IPS DF 6.9 (cell line): ENCODE data around the gene MOV10L1.

Source experiments
- DNase-seq: peaks from one replicate; pipeline ENCODE4 v3.0.0-alpha.2; 2013; ENCODE audit warnings: low read depth, low spot score
- H3K27ac ChIP-seq: one replicate; pipeline ENCODE4 v1.5.1; 2013; ENCODE audit warnings: low read length, control low read depth
- H3K27me3 ChIP-seq: 2 replicates; pipeline ENCODE4 v1.6.1; 2013; ENCODE audit warnings: mild to moderate bottlenecking, low read length; ENCODE audit not compliant: control insufficient read depth, insufficient read depth
- H3K36me3 ChIP-seq: 2 replicates; pipeline ENCODE4 v1.6.1; 2013; ENCODE audit warnings: low read length; ENCODE audit not compliant: control insufficient read depth, insufficient read depth
- H3K4me1 ChIP-seq: 2 replicates; pipeline ENCODE4 v1.6.1; 2013; ENCODE audit warnings: low read length; ENCODE audit not compliant: control insufficient read depth, insufficient read depth
- H3K4me3 ChIP-seq: 2 replicates; pipeline ENCODE4 v1.5.1; 2013; ENCODE audit warnings: mild to moderate bottlenecking, low read length
- H3K9me3 ChIP-seq: 2 replicates; pipeline ENCODE4 v1.6.1; 2013; ENCODE audit warnings: low read length, inconsistent platforms; ENCODE audit not compliant: control insufficient read depth, insufficient read depth
- WGBS: extraction: QIAGEN DNeasy Blood & Tissue Kit; methylation state at CpG from one replicate; pipeline ENCODE4 v1.1.7; 2013; ENCODE audit warnings: mixed read lengths, missing lambda C conversion rate; ENCODE audit not compliant: insufficient read length, insufficient coverage; 5-methylcytosine and 5-hydroxymethylcytosine counted together

Gene MOV10L1

GRCh38 chr22:50178471-50178864 is 88.7 kb downstream of the MOV10L1 start:
- no peak for DNase-seq
- no peaks in the 10 kb centered on the region for H3K27me3 ChIP-seq

DNA sequence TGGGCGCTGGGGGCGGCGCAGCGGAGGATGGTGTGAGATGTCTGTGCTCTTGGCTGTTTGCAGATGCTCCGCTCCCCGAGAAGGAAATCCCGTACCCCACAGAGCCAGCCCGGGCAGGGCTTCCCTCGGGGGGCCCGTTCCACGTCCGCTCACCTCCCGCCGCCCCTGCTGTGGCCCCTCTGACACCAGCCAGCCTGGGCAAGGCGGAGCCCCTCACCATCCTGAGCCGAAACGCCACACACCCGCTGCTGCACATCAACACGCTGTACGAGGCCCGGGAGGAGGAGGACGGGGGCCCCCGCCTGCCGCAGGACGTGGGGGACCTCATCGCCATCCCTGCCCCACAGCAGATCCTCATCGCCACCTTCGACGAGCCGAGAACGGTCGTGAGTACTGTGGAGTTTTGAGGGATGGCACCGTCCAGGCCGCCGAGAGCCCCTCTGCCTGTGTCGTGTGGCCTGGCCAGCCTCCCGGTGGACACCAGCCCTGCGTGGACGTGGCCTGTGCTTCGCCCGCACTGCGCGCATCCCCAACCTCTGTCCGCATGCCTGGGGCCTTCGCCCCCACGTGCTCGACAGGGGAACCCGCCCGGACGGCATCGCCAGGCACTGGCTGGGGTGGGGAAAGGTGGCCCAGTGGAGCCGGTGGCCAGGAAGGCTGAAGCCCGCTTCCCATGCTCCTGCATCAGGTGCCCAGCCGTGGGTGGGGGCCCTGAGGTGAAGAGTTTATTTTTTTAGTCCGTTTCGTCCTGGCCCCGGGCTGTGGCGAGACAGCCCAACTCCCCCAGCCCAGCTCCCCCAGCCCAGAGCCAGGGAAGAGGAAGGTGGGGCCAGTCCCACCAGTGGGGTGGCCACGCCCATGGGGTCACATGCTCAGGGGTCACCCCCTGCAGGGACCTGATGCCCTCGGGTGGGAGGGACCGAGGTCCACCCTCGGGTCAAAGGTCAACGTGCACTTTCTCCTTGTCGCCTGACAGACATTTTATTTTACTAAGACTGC is 89.4 kb downstream of the MOV10L1 start:
- Histone ChIP-seq H3K4me3 (no peak overlapping the region), H3K4me1 (peaks cover 6% of the 10 kb centered on the region), H3K27ac (no peak overlapping the region), H3K36me3 (no peaks in the 10 kb centered on the region; the same call in 1 of the 2 replicates), H3K27me3 (no peaks in the 10 kb centered on the region), H3K9me3 (no peaks in the 10 kb centered on the region)
- no peak for DNase-seq
- no CpG with 5 or more reads among the region's 64 CpGs for WGBS

More at GRCh38 chr22:50178471-50178864, 88.7 kb downstream of the MOV10L1 start:
- H3K9me3 ChIP-seq: no peaks in the 10 kb centered on the region
- peaks cover 5% of the 10 kb centered on the region for H3K4me1 ChIP-seq
- WGBS: no CpG with 5 or more reads among the region's 22 CpGs
- H3K27ac ChIP-seq: no peak overlapping the region
- H3K4me3 ChIP-seq: no peak overlapping the region
- H3K36me3 ChIP-seq: no peaks in the 10 kb centered on the region; the same call in 1 of the 2 replicates

- no peak overlapping the region for H3K4me3 ChIP-seq
- no peak overlapping the region for H3K27ac ChIP-seq
- no peaks in the 10 kb centered on the region for H3K9me3 ChIP-seq
- no peaks in the 10 kb centered on the region for H3K27me3 ChIP-seq
- DNase-seq: no peak
- 100% methylated on average over 5 of the region's 39 CpGs for WGBS
- peaks cover 8% of the 10 kb centered on the region for H3K4me1 ChIP-seq
- H3K36me3 ChIP-seq: no peaks in the 10 kb centered on the region; the same call in 1 of the 2 replicates
Measured at GRCh38 chr22:50179937-50180726, 90.3 kb downstream of the MOV10L1 start.

DNA sequence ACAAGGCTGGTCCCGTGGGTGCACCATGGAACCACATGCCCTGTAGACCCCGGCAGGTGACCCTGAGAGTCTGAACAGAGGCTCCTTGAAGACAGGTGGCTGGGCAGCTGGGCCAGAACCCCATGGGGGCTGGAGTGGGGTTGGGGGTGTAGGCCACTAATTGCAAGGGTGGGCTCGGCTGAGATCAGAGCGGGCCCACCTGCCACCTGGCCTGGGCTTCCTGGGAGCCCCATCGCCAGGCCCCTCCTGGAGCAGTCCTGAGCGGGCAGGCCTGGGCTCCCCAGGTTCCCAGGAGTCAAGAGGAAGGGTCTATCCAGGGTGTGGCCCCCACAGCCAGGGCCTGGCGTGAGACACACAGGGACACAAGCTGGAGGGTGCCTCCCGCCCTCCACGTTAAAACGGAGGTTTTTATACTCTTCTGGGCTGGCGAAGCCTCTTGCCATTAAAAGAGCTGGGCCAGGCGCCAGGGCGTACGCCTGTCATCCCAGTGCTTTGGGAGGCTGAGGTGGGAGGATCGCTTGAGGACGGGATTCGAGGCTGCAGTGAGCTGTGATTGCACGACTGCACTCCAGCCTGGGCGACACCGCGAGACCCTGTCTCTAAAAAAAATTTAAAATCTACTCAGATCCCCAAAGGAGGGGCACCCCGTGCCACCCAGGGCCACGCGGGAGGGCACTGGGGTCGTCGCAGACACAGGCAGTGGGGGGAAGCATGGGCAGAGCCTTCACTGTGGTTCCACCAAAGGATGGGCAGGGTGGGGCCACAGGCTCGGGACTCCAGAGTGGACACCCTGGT is 91.1 kb downstream of the MOV10L1 start:
- H3K36me3 ChIP-seq: no peaks in the 10 kb centered on the region; the same call in 1 of the 2 replicates
- no peaks in the 10 kb centered on the region for H3K9me3 ChIP-seq
- no peak overlapping the region for H3K4me3 ChIP-seq
- no peak overlapping the region for H3K27ac ChIP-seq
- WGBS: no CpG with 5 or more reads among the region's 27 CpGs
- no peak for DNase-seq
- no peaks in the 10 kb centered on the region for H3K27me3 ChIP-seq
- H3K4me1 ChIP-seq: peaks cover 8% of the 10 kb centered on the region

- H3K4me3 ChIP-seq: no peak overlapping the region
- peaks cover 7% of the 10 kb centered on the region for H3K4me1 ChIP-seq
- WGBS: no CpG with 5 or more reads among the region's 31 CpGs
- no peaks in the 10 kb centered on the region for H3K27me3 ChIP-seq
- H3K36me3 ChIP-seq: no peaks in the 10 kb centered on the region; the same call in 1 of the 2 replicates
- no peaks in the 10 kb centered on the region for H3K9me3 ChIP-seq
- H3K27ac ChIP-seq: no peak overlapping the region
- no peak for DNase-seq
Measured at GRCh38 chr22:50182176-50183081, 92.6 kb downstream of the MOV10L1 start.

DNA sequence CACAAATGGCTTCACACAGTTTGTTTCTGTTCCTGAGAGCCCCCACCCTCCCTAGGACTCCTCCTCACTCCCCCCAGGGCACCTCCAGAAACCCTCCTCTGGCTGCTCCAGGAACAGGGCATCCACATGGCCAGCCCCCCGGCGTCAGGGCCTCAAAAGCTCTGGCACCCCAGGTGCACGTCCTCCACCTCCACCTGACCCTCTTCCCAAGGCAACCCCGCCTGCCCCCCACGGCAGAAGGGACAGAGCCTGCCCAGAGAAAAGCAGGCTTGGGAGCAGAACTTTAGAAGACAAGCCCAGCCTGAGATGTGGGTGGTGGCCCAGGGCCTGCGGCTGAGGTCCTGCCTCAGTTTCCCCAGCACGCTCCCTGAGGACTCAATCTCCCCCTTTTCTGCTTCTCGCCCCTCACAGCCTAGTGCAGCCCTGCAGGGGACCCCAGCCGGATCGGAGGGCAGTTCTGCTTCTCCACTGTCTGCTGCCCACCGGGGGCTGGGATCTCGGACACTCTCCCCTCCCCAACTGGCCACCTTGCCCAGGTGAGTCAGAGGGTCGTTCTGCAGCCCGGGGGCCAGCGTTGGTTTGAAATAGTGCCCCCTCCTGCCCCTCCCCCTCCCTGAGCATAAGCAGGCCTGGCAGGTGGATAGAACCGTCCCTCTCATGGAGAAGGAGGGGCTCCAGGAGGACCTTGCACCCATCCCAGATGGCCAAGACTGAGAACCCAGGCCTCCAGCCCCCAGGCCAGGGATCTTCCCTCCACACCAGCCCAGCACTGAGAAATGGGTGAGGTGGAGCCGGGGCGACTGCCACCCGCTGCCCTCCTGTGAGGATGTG is 93.5 kb downstream of the MOV10L1 start:
- no peak overlapping the region for H3K27ac ChIP-seq
- no peak for DNase-seq
- H3K36me3 ChIP-seq: no peaks in the 10 kb centered on the region; the same call in 1 of the 2 replicates
- no peak overlapping the region for H3K4me3 ChIP-seq
- peaks cover 4% of the 10 kb centered on the region for H3K4me1 ChIP-seq
- no peaks in the 10 kb centered on the region for H3K27me3 ChIP-seq
- no CpG with 5 or more reads among the region's 19 CpGs for WGBS
- H3K9me3 ChIP-seq: no peaks in the 10 kb centered on the region

- Histone ChIP-seq H3K36me3 (no peaks in the 10 kb centered on the region; the same call in 1 of the 2 replicates), H3K27ac (no peak overlapping the region), H3K9me3 (no peaks in the 10 kb centered on the region), H3K4me1 (peaks cover 4% of the 10 kb centered on the region; the same call in 1 of the 2 replicates), H3K27me3 (no peaks in the 10 kb centered on the region), H3K4me3 (peak overlapping the region; percentile 42; the same call in 1 of the 2 replicates)
- no peak for DNase-seq
- no CpG with 5 or more reads among the region's 32 CpGs for WGBS
Measured at GRCh38 chr22:50184004-50184901, 94.4 kb downstream of the MOV10L1 start.

- no peaks in the 10 kb centered on the region; the same call in 1 of the 2 replicates for H3K36me3 ChIP-seq
- peak overlapping the region; percentile 42; the same call in 1 of the 2 replicates for H3K4me3 ChIP-seq
- H3K4me1 ChIP-seq: peaks cover 4% of the 10 kb centered on the region
- no peak for DNase-seq
- WGBS: no CpG with 5 or more reads among the region's 63 CpGs
- no peak overlapping the region for H3K27ac ChIP-seq
- H3K9me3 ChIP-seq: no peaks in the 10 kb centered on the region
- no peaks in the 10 kb centered on the region for H3K27me3 ChIP-seq
Measured at GRCh38 chr22:50184902-50185374, 95.1 kb downstream of the MOV10L1 start.
